WTC11 (cell line): ENCODE measurements around the gene GPX8. TPM values are rescaled to one million over a fixed set of nuclear protein-coding genes. Genes with fewer than 3 reads are reported as not detected.
A peak's percentile ranks its signal among the peaks of the same experiment; 100 is the strongest.

Experiments
- ATAC-seq: fragments of 200-7000 bp; cut with Tn5 transposase; 2 replicates; pipeline ENCODE4 v1.10.0; 2021; ENCODE audit warnings: mild to moderate bottlenecking, moderate library complexity
- CTCF ChIA-PET: fragments of 300-600 bp; sonication (Branson Sonifier 250); formaldehyde crosslinking; loops from one replicate; lab custom pipeline; 2021; ENCODE audit warnings: antibody characterized with exemption; lab: Charles Lee
- POLR2A ChIA-PET: fragments of 350-600 bp; sonication (Branson Sonifier 250); formaldehyde crosslinking; loops from one replicate; lab custom pipeline; 2021; ENCODE audit warnings: antibody characterized with exemption; lab: Charles Lee
- DNase-seq: peaks from one replicate; pipeline ENCODE4 v3.0.0; 2021; ENCODE audit warnings: low spot score
- H3K27ac Mint-ChIP-seq: 2 replicates; pipeline ENCODE4 v1.8.0; 2021; ENCODE audit warnings: mixed read lengths
- H3K27me3 Mint-ChIP-seq: 2 replicates; pipeline ENCODE4 v1.8.0; 2021; ENCODE audit warnings: low read depth, mild to moderate bottlenecking, moderate library complexity, mixed read lengths
- H3K36me3 Mint-ChIP-seq: 2 replicates; pipeline ENCODE4 v1.8.0; 2021; ENCODE audit warnings: mixed read lengths
- H3K4me1 Mint-ChIP-seq: 2 replicates; pipeline ENCODE4 v1.8.0; 2022; ENCODE audit warnings: mixed read lengths
- H3K4me3 Mint-ChIP-seq: 2 replicates; pipeline ENCODE4 v1.8.0; 2021; ENCODE audit warnings: mild to moderate bottlenecking, moderate library complexity, mixed read lengths
- H3K9me3 Mint-ChIP-seq: 2 replicates; pipeline ENCODE4 v1.8.0; 2021; ENCODE audit warnings: mixed read lengths
- ATF3 ChIP-seq: sonication (generic); formaldehyde crosslinking; conservative IDR thresholded peaks from 2 replicates; pipeline ENCODE4 v1.8.1; 2022; ENCODE audit warnings: mild to moderate bottlenecking, missing genetic modification reagents
- E2F5 ChIP-seq: sonication (generic); formaldehyde crosslinking; IDR thresholded peaks from 2 replicates; pipeline ENCODE4 v1.8.1; 2022; ENCODE audit warnings: mild to moderate bottlenecking, moderate library complexity, missing genetic modification reagents
- FOXP1 ChIP-seq: sonication (generic); formaldehyde crosslinking; IDR thresholded peaks from 2 replicates; pipeline ENCODE4 v1.8.0; 2022; ENCODE audit warnings: missing genetic modification reagents, mild to moderate bottlenecking, moderate library complexity, borderline replicate concordance
- FOXP4 ChIP-seq: sonication (generic); formaldehyde crosslinking; IDR thresholded peaks from 2 replicates; pipeline ENCODE4 v1.8.0; 2022; ENCODE audit warnings: mild to moderate bottlenecking, missing genetic modification reagents
- HMGA2 ChIP-seq: fragments of 250-450 bp; sonication (Bioruptor Pico); IDR thresholded peaks from 2 replicates; pipeline ENCODE4 v1.4.0; 2021; ENCODE audit warnings: mild to moderate bottlenecking, moderate library complexity
- HMGXB4 ChIP-seq: sonication (generic); formaldehyde crosslinking; IDR thresholded peaks from 2 replicates; pipeline ENCODE4 v1.8.1; 2023; ENCODE audit warnings: mild to moderate bottlenecking, moderate library complexity, missing genetic modification reagents
- KAT7 ChIP-seq: sonication (generic); formaldehyde crosslinking; IDR thresholded peaks from 2 replicates; pipeline ENCODE4 v1.8.1; 2023; ENCODE audit warnings: missing genetic modification reagents, mild to moderate bottlenecking, borderline replicate concordance
- NFE2L1 ChIP-seq: sonication (generic); formaldehyde crosslinking; IDR thresholded peaks from 2 replicates; pipeline ENCODE4 v1.8.1; 2023; ENCODE audit warnings: missing genetic modification reagents
- RELA ChIP-seq: sonication (generic); formaldehyde crosslinking; IDR thresholded peaks from 2 replicates; pipeline ENCODE4 v1.8.1; 2022; ENCODE audit warnings: missing genetic modification reagents, mild to moderate bottlenecking, borderline replicate concordance
- TCF7 ChIP-seq: sonication (generic); formaldehyde crosslinking; IDR thresholded peaks from 2 replicates; pipeline ENCODE4 v1.8.0; 2022; ENCODE audit warnings: mild to moderate bottlenecking, low read depth, missing genetic modification reagents, moderate library complexity
- USF1 ChIP-seq: sonication (generic); formaldehyde crosslinking; IDR thresholded peaks from 2 replicates; pipeline ENCODE4 v1.8.0; 2022; ENCODE audit warnings: mild to moderate bottlenecking, missing genetic modification reagents
- ZBTB21 ChIP-seq: sonication (generic); formaldehyde crosslinking; IDR thresholded peaks from 2 replicates; pipeline ENCODE4 v1.8.1; 2023; ENCODE audit warnings: mild to moderate bottlenecking, missing genetic modification reagents, borderline replicate concordance
- ZNF138 ChIP-seq: sonication (generic); formaldehyde crosslinking; conservative IDR thresholded peaks from 2 replicates; pipeline ENCODE4 v1.8.1; 2022; ENCODE audit warnings: mild to moderate bottlenecking, moderate library complexity, missing genetic modification reagents
- ZNF219 ChIP-seq: sonication (generic); formaldehyde crosslinking; IDR thresholded peaks from 2 replicates; pipeline ENCODE4 v1.8.0; 2023; ENCODE audit warnings: missing genetic modification reagents, mild to moderate bottlenecking, borderline replicate concordance
- ZNF532 ChIP-seq: fragments of 250-450 bp; sonication (Bioruptor Pico); IDR thresholded peaks from 2 replicates; pipeline ENCODE4 v1.9.0; 2021; ENCODE audit warnings: mild to moderate bottlenecking, borderline replicate concordance
- total RNA-seq: library from RNA; stranded (reverse); gene quantifications from 3 replicates; pipeline ENCODE4 v1.2.3, GENCODE V29; 2021
- TF ChIP-seq, protein P1 (sequence below): fragments of 250-450 bp; sonication (Bioruptor Pico); IDR thresholded peaks from 2 replicates; pipeline ENCODE4 v1.9.0; 2021; ENCODE audit warnings: mild to moderate bottlenecking
- TF ChIP-seq, protein P2 (sequence below): sonication (generic); formaldehyde crosslinking; IDR thresholded peaks from 2 replicates; pipeline ENCODE4 v1.8.1; 2023; ENCODE audit warnings: mild to moderate bottlenecking, missing genetic modification reagents, moderate library complexity
- TF ChIP-seq, protein P3 (sequence below): fragments of 250-450 bp; sonication (Bioruptor Pico); IDR thresholded peaks from 2 replicates; pipeline ENCODE4 v2.1.2; 2022; ENCODE audit warnings: mild to moderate bottlenecking, moderate library complexity

The GPX8 gene
- total RNA-seq, 1 experiment from 2014 or later: 39.2 TPM

DNA sequence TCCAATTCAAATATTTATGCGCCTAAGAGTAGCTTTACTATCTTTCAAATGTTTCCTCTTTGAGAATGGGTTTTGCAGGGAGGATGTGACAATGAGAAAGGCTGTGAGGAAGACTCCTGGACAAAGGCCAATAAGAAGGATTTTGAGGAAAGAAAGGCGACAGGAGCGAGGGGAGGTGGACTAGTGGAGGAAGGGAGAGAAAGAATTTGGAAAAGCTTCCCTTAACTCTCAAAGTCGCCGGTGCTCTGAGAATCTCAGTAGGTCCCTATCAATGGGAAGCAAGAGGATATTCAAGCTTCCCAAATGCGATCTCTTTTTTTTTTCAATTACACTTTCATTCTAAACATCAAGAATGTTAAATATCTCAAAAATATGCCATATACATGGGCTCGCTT is 15.8 kb downstream of the GPX8 start (continued):
- no peak for TF ChIP-seq USF1
- no peak for TF ChIP-seq TCF7 (CRISPR knock-in tag)
- TF ChIP-seq RELA (CRISPR knock-in tag): no peak
- TF ChIP-seq ZNF532: no peak
- no peak for TF ChIP-seq ATF3 (CRISPR knock-in tag)
- TF ChIP-seq, protein P1, sequence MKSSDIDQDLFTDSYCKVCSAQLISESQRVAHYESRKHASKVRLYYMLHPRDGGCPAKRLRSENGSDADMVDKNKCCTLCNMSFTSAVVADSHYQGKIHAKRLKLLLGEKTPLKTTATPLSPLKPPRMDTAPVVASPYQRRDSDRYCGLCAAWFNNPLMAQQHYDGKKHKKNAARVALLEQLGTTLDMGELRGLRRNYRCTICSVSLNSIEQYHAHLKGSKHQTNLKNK (CRISPR knock-in tag): no peak
- no peak for TF ChIP-seq ZBTB21 (CRISPR knock-in tag)

DNA sequence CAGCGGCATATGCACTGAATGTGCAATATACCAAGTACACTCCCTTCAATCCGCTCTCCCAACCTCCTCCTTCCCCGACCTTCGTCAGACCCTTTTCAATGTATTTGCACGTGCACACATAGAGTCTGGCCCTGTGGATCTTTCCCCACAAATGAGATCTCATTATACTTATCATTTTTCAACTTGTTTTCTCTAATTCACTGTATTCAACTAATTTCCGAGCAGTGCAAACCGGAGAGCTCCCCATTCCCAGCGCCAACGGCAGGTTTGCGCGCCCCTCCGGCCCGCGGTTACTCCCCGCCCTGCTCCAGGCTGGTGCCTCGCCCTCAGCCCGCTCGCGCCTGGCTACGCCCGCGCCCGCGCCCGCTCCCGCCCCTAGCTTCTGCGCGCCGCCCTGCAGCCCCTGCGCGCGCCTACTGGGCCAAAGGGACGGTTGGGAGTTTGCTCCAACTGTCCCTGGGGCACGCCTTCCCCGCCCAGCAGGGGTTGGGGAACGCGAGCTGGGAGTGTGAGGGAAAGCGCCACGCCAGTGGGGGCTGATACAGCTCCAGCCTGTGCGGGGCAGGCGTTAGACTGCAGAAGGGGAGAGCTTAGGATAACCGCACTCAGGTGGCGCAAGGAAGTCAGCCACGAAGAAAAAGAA is 16.3 kb downstream of the GPX8 start:
- ATAC-seq (peak; percentile 90), DNase-seq (peak; percentile 88)
- Mint-ChIP-seq H3K9me3 (no peaks in the 10 kb centered on the region), H3K4me1 (peaks cover 34% of the 10 kb centered on the region), H3K27me3 (peaks cover 98% of the 10 kb centered on the region), H3K36me3 (no peaks in the 10 kb centered on the region), H3K4me3 (peak overlapping the region; percentile 76), H3K27ac (no peak overlapping the region)
- ChIA-PET CTCF (interaction anchor here (0.6 to 2.0 kb wide), 25 partner anchors 9 to 718 kb away, joined by 3 to 35 read pairs (median 4); partner anchors contain the start of genes CCNO, GPX8 and MTREX), POLR2A (interaction anchor here (1.2 to 1.6 kb wide), 2 partner anchors 16 to 55 kb away, joined by 3 to 7 read pairs; partner anchors contain the start of gene GPX8)
- TF ChIP-seq ZBTB21 (CRISPR knock-in tag) (no peak), KAT7 (CRISPR knock-in tag) (0 out of 2 replicates have a peak, but pooled peaks have one; percentile 76), ZNF219 (no peak), FOXP4 (CRISPR knock-in tag) (peak; percentile 67), ZNF138 (CRISPR knock-in tag) (no peak), NFE2L1 (CRISPR knock-in tag) (no peak; the same call in 1 of the 2 replicates), HMGXB4 (CRISPR knock-in tag) (0 out of 2 replicates have a peak, but pooled peaks have one; percentile 57), FOXP1 (CRISPR knock-in tag) (peak; percentile 51; the same call in 1 of the 2 replicates), HMGA2 (no peak), E2F5 (peak; percentile 87)
- TF ChIP-seq, protein P2, sequence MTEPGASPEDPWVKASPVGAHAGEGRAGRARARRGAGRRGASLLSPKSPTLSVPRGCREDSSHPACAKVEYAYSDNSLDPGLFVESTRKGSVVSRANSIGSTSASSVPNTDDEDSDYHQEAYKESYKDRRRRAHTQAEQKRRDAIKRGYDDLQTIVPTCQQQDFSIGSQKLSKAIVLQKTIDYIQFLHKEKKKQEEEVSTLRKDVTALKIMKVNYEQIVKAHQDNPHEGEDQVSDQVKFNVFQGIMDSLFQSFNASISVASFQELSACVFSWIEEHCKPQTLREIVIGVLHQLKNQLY: no peak
- TF ChIP-seq, protein P3, sequence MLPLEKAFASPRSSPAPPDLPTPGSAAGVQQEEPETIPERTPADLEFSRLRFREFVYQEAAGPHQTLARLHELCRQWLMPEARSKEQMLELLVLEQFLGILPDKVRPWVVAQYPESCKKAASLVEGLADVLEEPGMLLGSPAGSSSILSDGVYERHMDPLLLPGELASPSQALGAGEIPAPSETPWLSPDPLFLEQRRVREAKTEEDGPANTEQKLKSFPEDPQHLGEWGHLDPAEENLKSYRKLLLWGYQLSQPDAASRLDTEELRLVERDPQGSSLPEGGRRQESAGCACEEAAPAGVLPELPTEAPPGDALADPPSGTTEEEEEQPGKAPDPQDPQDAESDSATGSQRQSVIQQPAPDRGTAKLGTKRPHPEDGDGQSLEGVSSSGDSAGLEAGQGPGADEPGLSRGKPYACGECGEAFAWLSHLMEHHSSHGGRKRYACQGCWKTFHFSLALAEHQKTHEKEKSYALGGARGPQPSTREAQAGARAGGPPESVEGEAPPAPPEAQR (CRISPR knock-in tag): no peak
